ENCODE measurements around the gene ANKRD33. TPM values are rescaled to one million over a fixed set of nuclear protein-coding genes. Genes with fewer than 3 reads are reported as not detected.

Gene ANKRD33
- total RNA-seq, 1 experiment from 2014 or later = 0.81 TPM

DNA sequence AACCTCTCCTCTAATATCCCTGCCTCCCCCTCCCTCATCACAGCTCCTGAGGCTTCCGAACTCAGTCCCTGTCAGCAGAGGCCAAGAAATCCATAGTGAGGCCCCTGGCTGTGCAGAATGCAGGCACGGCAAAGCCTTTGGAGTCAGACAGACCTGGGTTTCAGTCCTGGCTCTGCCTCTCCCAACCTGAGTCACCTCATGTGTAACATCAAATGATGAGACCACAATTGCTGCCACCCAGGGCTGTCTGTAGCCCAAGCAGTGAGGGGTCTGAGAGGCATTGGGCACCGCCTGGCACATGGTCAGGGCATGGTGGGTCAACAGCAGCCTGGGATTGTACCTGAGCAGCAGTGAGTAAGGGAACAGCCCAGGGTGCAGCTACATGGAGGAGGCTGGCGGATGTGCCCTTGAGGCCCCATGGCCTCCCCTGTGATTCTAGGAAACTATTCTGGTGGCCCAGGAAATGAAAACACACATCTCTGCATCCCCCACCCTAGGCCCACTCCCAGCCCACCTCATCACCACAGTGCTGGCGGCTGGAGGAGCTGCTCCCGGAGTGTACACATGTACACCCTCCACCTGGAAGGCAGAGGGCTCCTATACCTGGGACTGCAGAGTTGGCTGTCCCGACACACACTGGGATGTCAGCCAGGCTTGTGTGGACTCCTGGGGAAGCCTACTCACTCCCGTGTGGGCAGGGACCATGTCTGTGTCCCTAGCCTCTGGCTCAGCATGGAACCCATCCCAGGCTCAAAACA is 7.7 kb downstream of the ANKRD33 start:
- no peak overlapping the region for H4K91ac ChIP-seq (ENCODE audit: insufficient read length, low read depth, low read length)
- no peaks in the 10 kb centered on the region; a peak in 1 of 7 replicates for H3K36me3 Mint-ChIP-seq (ENCODE audit: insufficient read depth in 1 of 3, low read depth in 3 of 3)
- no peak overlapping the region for H3K18ac ChIP-seq (ENCODE audit: insufficient read length, low read depth, low read length)
- peaks cover 2% of the 10 kb centered on the region; the same call in 1 of the 2 replicates for H3K27me3 ChIP-seq (ENCODE audit: insufficient read depth, low read length)
- H3K23me2 ChIP-seq (ENCODE audit: insufficient read length, low read depth, low read length, poor library complexity, severe bottlenecking) = no peaks in the 10 kb centered on the region
- no peaks in the 10 kb centered on the region for H4K20me1 ChIP-seq (ENCODE audit: control insufficient read depth, insufficient read depth, insufficient read length)
- H3K27ac Mint-ChIP-seq = peak overlapping the region in 1 of 3 experiments; percentile 52; a peak in 1 of 7 replicates
- H3K4ac ChIP-seq (ENCODE audit: low read depth, low read length) = no peak overlapping the region
- WGBS (ENCODE audit: extremely low coverage, insufficient read length, low lambda C conversion rate) = no CpG with 5 or more reads among the region's 8 CpGs
- H3K27ac ChIP-seq (ENCODE audit: insufficient read length, low read depth, low read length) = no peak overlapping the region
- H2BK20ac ChIP-seq (ENCODE audit: low read depth, low read length, poor library complexity, severe bottlenecking) = no peak overlapping the region
- DNase-seq = no peak
- H3K56ac ChIP-seq (ENCODE audit: insufficient read length, low read depth, low read length) = no peak overlapping the region
- peaks cover 14% of the 10 kb centered on the region for H3K27me3 Mint-ChIP-seq (ENCODE audit: low read depth)
- H2AK5ac ChIP-seq (ENCODE audit: insufficient read length, low read length) = no peak overlapping the region
- no peak overlapping the region for H2BK12ac ChIP-seq (ENCODE audit: insufficient read length, low read depth, low read length)
- no peaks in the 10 kb centered on the region for H3K79me2 ChIP-seq (ENCODE audit: insufficient read depth, low read length)
- H2BK5ac ChIP-seq (ENCODE audit: insufficient read length, low read length) = no peak overlapping the region
- H2BK15ac ChIP-seq (ENCODE audit: low read depth, low read length) = no peak overlapping the region
- H2BK120ac ChIP-seq (ENCODE audit: low read depth, low read length, poor library complexity, severe bottlenecking) = no peak overlapping the region
- no peak overlapping the region for H3T11ph ChIP-seq (ENCODE audit: low read length)
- H3K4me2 ChIP-seq (ENCODE audit: insufficient read depth, insufficient read length, low read length) = no peak overlapping the region
- no peaks in the 10 kb centered on the region for H3K79me1 ChIP-seq (ENCODE audit: insufficient read depth, low read depth, low read length, poor library complexity, severe bottlenecking)
- no peaks in the 10 kb centered on the region for H3K9me3 ChIP-seq (ENCODE audit: control insufficient read depth, low read depth, low read length)
- no peaks in the 10 kb centered on the region for H3K4me1 ChIP-seq (ENCODE audit: insufficient read depth, low read length)
- H3K9me3 Mint-ChIP-seq = no peaks in the 10 kb centered on the region
- no peak overlapping the region for H3K9ac ChIP-seq (ENCODE audit: extremely low read depth, insufficient read length, low read length)
- H3K14ac ChIP-seq (ENCODE audit: insufficient read depth, low read length) = no peak overlapping the region
- no peak overlapping the region; a peak in 1 of 5 replicates for H3K4me3 Mint-ChIP-seq
- TF ChIP-seq, protein P1, sequence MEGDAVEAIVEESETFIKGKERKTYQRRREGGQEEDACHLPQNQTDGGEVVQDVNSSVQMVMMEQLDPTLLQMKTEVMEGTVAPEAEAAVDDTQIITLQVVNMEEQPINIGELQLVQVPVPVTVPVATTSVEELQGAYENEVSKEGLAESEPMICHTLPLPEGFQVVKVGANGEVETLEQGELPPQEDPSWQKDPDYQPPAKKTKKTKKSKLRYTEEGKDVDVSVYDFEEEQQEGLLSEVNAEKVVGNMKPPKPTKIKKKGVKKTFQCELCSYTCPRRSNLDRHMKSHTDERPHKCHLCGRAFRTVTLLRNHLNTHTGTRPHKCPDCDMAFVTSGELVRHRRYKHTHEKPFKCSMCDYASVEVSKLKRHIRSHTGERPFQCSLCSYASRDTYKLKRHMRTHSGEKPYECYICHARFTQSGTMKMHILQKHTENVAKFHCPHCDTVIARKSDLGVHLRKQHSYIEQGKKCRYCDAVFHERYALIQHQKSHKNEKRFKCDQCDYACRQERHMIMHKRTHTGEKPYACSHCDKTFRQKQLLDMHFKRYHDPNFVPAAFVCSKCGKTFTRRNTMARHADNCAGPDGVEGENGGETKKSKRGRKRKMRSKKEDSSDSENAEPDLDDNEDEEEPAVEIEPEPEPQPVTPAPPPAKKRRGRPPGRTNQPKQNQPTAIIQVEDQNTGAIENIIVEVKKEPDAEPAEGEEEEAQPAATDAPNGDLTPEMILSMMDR (conservative IDR thresholded peaks at IDR 0.05) = no peak
- H3K4me1 Mint-ChIP-seq = peaks cover 10 to 14% of the 10 kb centered on the region in 2 experiments
- H4K8ac ChIP-seq (replicated peaks; ENCODE audit: insufficient read length, low read depth, low read length) = no peak overlapping the region
- no peak overlapping the region for H3K23ac ChIP-seq (ENCODE audit: insufficient read length, low read depth, low read length)
- H4K5ac ChIP-seq (ENCODE audit: insufficient read length, low read depth, low read length) = no peak overlapping the region
- H2AFZ ChIP-seq (ENCODE audit: low read length) = no peak overlapping the region

Data from H9 (cell line).